HCEC 1CT (cell line): ENCODE data around the gene EXOC3L2.
A peak's percentile ranks its signal among the peaks of the same experiment; 100 is the strongest.
"Not testable (repeated sequence)": the region's sequence is repeated elsewhere in the genome, so short reads cannot be mapped to it uniquely, and the experiment has no call there.

Experiments used
- DNase-seq: peaks from one replicate; pipeline ENCODE4 v3.0.0-alpha.2; 2017

The EXOC3L2 gene

GRCh38 chr19:45254044-45254531 is 8.9 kb upstream of the EXOC3L2 start:
- DNase-seq = no peak

DNA sequence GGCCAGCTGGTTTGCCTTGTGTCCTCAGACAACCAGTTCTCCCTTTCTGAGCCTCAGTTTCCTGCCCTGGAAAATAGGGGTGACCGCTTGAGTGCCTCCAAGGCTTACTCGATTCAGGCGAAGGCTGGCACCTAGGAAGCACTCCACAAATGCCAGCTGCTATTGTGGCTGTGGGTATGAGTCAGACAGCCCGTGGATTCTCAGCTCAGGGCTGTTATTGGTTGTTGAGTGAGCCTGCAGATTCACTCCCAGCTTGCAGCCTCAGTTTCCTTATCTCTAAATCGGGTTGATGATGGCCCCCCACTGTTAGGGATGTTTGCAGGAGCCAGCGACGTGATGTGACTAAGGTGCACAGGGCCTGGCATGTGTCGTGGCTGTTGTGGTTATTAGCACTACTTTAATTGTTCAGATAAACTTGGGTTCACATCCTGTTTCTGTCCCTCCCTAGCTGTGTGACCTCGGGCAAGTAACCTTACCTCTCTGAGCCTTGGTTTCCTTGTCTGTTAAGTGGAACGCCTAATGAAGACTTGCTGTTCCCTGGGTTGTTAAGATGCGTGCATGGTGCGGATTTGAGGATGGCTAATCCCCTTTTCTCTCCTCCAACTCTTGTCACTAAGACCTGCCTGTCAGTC is 8.3 kb upstream of the EXOC3L2 start:
- DNase-seq = peak; percentile 16

GRCh38 chr19:45251452-45252354 is 6.5 kb upstream of the EXOC3L2 start:
- DNase-seq = no peak

- DNase-seq = peak; percentile 51
Observed at GRCh38 chr19:45250832-45251451, 5.7 kb upstream of the EXOC3L2 start, which contains the start of gene MARK4. MARK4 (plus strand) TSS chr19:45251271; CDS start chr19:45251589, 318 bp downstream.

DNA sequence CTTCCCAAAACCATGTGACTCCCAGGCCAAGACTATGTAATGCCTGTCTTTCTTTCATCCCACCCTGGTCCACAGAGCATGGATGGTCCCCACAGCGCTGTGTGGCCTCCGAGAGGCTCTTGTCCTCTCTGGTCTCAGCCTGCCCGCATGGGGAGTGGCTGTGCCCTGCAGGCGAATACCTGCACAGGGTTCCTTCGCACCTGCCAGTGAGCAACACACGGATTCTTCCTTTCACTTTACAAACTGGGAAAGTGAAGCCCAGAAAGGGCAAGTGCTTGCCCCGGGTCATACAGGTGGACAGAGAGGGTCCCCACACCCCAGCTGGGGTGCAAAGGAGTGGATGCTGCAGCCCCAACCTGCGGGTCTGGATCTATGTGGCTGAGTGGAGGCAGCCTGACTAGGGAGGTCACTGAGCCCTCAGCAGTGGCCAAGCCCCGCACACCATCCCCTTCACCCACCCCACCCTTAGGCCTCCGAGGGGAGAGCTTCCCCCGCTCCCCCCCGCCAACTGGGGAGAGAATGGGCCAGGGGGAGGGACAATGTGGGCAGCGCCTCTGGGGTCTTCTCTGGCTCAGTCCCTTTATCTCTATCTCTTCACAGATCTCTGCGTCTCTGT is 5.1 kb upstream of the EXOC3L2 start:
- no peak for DNase-seq

DNA sequence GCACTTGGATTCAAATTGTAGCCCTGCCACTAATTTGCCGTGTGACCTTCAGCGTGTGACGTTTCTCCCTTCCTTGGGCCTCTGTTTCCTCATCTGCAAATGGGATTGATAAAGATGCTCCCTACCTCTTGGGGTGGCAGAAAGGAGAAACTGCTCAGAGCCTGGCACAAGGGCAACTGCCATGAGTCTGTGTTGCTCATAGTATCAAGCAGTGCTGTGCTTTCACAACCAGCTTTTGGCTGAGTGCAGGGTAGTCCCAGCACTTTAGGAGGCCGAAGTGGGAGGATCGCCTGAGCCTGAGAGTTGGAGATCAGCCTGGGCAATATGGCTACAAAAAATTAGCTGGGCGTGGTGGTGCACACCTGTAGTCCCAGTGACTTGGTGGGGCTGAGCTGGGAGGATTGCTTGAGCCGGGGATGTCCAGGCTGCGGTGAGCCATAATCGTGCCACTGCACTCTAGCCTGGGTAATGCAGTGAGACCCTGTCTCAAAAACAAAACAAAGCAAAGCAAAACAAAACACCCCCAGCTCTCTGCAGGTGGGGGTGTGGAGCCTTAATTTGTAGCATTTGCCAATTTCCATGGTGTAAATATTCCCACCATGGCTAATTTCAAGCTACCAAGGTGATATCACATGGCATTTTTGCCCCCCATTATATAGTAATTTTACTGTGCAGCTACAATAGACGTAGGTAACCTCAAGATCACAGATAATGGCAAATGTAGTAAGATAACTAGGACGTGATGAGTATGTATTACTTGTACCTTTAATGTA is 4.2 kb upstream of the EXOC3L2 start:
- DNase-seq = no peak

- DNase-seq = no peak
Observed at GRCh38 chr19:45247136-45247535, 1.9 kb upstream of the EXOC3L2 start.

- DNase-seq = no peak
Observed at GRCh38 chr19:45245826-45246225, 619 bp upstream of the EXOC3L2 start.

GRCh38 chr19:45244133-45244794 is 943 bp downstream of the EXOC3L2 start:
- no peak for DNase-seq

DNA sequence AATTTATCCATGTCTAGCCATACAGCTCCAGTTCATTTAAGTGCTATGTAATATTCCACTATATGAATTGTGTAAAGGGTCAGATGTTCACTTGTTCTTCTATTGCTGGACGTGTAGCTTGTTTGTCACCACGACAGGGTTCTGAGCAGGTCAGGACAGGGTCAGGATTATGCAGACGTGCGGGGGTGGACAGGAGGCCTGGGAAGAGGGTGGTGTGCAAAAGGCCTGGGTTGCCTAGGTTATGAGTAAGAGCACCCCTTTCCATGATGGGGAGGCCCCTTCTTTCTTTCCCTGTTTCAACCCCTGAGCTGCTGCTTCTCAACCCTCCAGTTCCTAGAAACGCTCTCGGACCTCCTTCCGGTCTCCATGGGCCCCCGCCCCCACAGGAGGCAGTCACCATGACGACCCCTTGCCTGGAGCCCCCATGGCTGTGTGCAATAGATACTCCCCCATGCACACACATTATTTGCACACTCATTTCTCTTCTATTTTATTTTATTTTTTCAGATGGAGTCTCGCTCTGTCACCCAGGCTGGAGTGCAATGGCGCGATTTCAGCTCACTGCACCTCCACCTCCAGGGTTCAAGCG is 2.0 kb downstream of the EXOC3L2 start:
- DNase-seq = no peak

DNA sequence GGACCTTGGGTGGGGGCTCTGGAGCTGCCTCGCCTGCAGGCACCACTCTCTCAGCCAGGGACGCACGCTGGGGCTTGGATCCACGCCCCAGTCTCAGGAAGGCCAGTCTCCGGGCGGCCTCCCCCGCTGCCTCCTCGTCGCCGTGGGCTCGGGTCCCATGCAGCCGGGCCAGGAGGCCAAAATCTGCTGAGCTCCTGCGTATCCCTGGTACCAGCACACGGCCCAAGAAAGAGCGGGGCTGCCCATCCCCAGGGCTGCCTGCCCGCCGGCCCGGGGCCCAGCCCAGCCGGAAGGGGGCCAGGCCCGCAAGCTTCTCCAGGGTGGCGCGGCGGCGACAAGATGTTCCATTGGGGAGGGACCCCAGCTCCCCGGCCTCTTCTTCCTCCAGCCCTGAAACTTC is 6.7 kb downstream of the EXOC3L2 start:
- no peak for DNase-seq

GRCh38 chr19:45235485-45235884 is 9.7 kb downstream of the EXOC3L2 start:
- DNase-seq = no peak

GRCh38 chr19:45234089-45234869 is 10.9 kb downstream of the EXOC3L2 start:
- DNase-seq = no peak

- DNase-seq = no peak
Observed at GRCh38 chr19:45231891-45232290, 13.3 kb downstream of the EXOC3L2 start.

DNA sequence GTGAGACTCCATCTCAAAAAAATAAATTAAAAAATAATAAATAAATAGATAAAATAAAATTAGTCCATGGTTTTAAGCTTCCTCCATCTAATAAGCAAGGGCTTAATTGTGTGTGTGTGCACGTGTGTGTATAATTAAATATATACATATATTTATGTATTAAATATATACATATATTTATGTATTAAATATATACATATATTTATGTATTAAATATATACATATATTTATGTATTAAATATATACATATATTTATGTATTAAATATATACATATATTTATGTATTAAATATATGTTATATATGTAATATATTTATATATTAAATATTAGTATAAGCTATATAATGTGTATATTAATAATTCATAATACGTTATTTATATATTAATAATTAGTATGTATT is 16.2 kb downstream of the EXOC3L2 start:
- not testable (repeated sequence) for DNase-seq

GRCh38 chr19:45224645-45225044 is 20.6 kb downstream of the EXOC3L2 start:
- DNase-seq = no peak

GRCh38 chr19:45223879-45224278 is 21.3 kb downstream of the EXOC3L2 start:
- no peak for DNase-seq

GRCh38 chr19:45222724-45223123 is 22.5 kb downstream of the EXOC3L2 start:
- DNase-seq = no peak

DNA sequence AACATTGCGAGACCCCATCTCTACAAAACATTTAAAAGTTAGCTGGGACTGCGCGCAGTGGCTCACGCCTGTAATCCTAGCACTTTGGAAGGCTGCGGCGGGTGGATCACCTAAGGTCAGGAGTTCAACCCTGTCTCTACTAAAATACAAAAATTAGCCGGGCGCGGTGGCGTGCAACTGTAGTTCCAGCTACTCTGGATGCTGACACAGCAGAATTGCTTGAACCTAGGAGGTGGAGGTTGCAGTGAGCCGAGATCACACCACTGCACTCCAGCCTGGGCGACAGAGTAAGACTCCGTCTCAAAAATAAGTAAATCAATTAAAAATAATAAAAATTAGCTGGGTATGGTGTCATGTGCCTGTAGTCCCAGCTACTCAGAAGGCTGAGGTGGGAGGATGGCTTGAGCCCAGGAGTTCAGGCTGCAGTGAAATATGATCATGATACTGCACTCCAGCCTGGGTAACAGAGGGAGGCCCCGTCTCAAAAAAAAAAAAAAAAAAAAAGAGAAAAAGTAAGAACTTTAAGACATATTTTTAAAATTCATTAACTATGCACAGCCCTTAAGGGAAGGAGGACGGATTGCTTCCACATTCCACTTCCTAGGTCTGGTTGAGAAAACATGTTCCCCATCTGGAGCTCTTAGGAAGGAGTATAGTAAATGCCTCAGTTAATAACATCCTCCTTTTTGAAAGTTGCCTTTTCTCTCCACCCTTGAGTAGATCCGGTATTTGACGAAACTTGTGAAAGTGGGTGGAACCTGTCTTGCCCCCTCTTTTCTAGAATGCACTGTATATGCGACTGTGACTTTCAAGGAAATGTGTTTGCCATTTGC is 26.1 kb downstream of the EXOC3L2 start:
- DNase-seq = no peak

DNA sequence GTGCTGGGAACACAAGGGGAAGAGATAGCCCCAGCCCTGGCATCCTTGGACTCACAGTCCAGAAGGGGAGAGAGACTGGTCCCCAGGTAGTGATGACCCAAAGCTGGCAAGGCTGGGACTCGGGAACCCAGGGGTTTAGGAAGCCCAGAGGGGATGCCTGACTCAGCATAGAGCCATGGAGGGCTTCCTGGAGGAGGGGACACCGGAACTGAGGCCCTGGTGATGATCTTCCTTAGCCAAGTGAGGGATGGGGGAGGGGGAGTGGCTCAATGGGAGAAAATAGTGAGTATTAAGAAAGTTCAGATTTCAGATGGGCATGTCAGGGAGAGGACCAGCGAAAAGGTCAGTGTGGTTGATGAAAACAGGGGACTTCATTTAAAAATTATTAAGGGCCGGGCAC is 26.8 kb downstream of the EXOC3L2 start:
- DNase-seq = no peak
